K562 (cell line): ENCODE data around the gene ATL2. TPM values are rescaled to one million over a fixed set of nuclear protein-coding genes. Genes with fewer than 3 reads are reported as not detected.

ENCODE experiments used
- ATAC-seq: fragments of 200-7000 bp; cut with Tn5 transposase; 3 replicates; pipeline ENCODE4 v1.9.1; 2020; ENCODE audit warnings: moderate library complexity
- BruUV-seq: library from RNA; stranded (reverse); fragments of 400-500 nt; replicated peaks from 2 replicates; lab custom pipeline; 2021; lab: Mats Ljungman, UMichigan
- CTCF ChIA-PET: fragments of 300-600 bp; formaldehyde crosslinking; extraction: SDS; loops from one replicate; lab custom pipeline; 2021; ENCODE audit warnings: low intra/inter-chr PET ratio; lab: Yijun Ruan, JAX
- POLR2A ChIA-PET: fragments of 300-600, 350-650 bp; sonication (Branson Sonifier 250); formaldehyde crosslinking; extraction: SDS; loops from one replicate; lab custom pipeline; 2021; ENCODE audit warnings: antibody characterized with exemption, inconsistent platforms; lab: Yijun Ruan, JAX
- DNase-seq, 4 experiments: peaks; one replicate each; pipeline versions ENCODE4 v3.0.0 to v3.0.0-alpha.2; 2011 to 2018; ENCODE audit warnings: low spot score in 3 of 4, mixed read lengths in 3 of 4; ENCODE audit errors: extremely low read depth in 1 of 4
- FAIRE-seq: peaks from 2 replicates; lab custom pipeline; 2011; peaks lifted over from hg19 to GRCh38; lab: Jason Lieb, UNC
- H2AFZ ChIP-seq: 2 replicates; pipeline ENCODE4 v1.6.0; 2011; ENCODE audit warnings: low read depth, low read length, control low read depth, inconsistent platforms
- H3K27ac ChIP-seq: fragments of 200-600 bp; 3 replicates; pipeline ENCODE4 v1.8.0; 2011; ENCODE audit warnings: low read depth, mild to moderate bottlenecking, control low read depth, inconsistent platforms, low read length, moderate library complexity, mixed read lengths; ENCODE audit errors: extremely low read depth
- H3K27me3 ChIP-seq, 2 experiments: fragments of 300-600 bp in 1 of 2; 2 replicates in 1 of 2; 3 replicates in 1 of 2; pipeline versions ENCODE4 v1.6.0 to v1.8.0; 2011; ENCODE audit warnings: inconsistent platforms in 2 of 2, low read length in 2 of 2, mild to moderate bottlenecking in 1 of 2, mixed read lengths in 1 of 2, moderate library complexity in 1 of 2; ENCODE audit not compliant: control insufficient read depth in 2 of 2, insufficient read depth in 2 of 2
- H3K36me3 ChIP-seq: fragments of 300-600 bp; 3 replicates; pipeline ENCODE4 v1.8.0; 2011; ENCODE audit warnings: mild to moderate bottlenecking, low read length, inconsistent platforms; ENCODE audit not compliant: control insufficient read depth, insufficient read depth
- H3K4me1 ChIP-seq, 2 experiments: fragments of 200-600 bp in 1 of 2; replicated peaks in 1 of 2; 2 replicates in 1 of 2; 3 replicates in 1 of 2; pipeline versions ENCODE4 v1.5.1 to v1.8.0; 2011; ENCODE audit warnings: inconsistent platforms in 2 of 2, low read length in 2 of 2, mild to moderate bottlenecking in 1 of 2, mixed read lengths in 1 of 2, moderate library complexity in 1 of 2; ENCODE audit not compliant: control insufficient read depth in 2 of 2, insufficient read depth in 2 of 2
- H3K4me2 ChIP-seq: 2 replicates; pipeline ENCODE4 v1.6.1; 2011; ENCODE audit warnings: low read length, control low read depth, inconsistent platforms, mixed read lengths; ENCODE audit not compliant: insufficient read depth
- H3K4me3 ChIP-seq: fragments of 200-600 bp; sonication (generic), shearing (Covaris generic); 2 replicates; pipeline ENCODE4 v1.5.1; 2016; ENCODE audit warnings: control low read depth, inconsistent platforms
- H3K79me2 ChIP-seq: fragments of 200-600 bp; 3 replicates; pipeline ENCODE4 v1.8.0; 2011; ENCODE audit warnings: low read length, inconsistent platforms; ENCODE audit not compliant: control insufficient read depth, insufficient read depth
- H3K9ac ChIP-seq, 2 experiments: 2 replicates each; pipeline versions ENCODE4 v1.6.0 to v1.6.1; 2011; ENCODE audit warnings: low read depth in 2 of 2, low read length in 2 of 2, control low read depth in 1 of 2, inconsistent platforms in 1 of 2, mild to moderate bottlenecking in 1 of 2, mixed read lengths in 1 of 2; ENCODE audit not compliant: insufficient read depth in 1 of 2
- H3K9me1 ChIP-seq: one replicate; pipeline ENCODE4 v1.6.0; 2011; ENCODE audit warnings: inconsistent platforms, mild to moderate bottlenecking, low read length, moderate library complexity; ENCODE audit not compliant: control insufficient read depth, insufficient read depth
- H3K9me3 ChIP-seq: replicated peaks from 2 replicates; pipeline ENCODE4 v1.5.1; 2011; ENCODE audit warnings: low read depth, low read length, inconsistent platforms; ENCODE audit not compliant: control insufficient read depth, insufficient read depth
- H4K20me1 ChIP-seq: replicated peaks from 2 replicates; pipeline ENCODE4 v1.6.1; 2011; ENCODE audit warnings: low read length, inconsistent platforms, mixed read lengths; ENCODE audit not compliant: control insufficient read depth, insufficient read depth
- CREB1 ChIP-seq, 2 experiments: sonication (generic) in 1 of 2; formaldehyde crosslinking in 1 of 2; IDR thresholded peaks; 2 replicates each; pipeline versions ENCODE4 v1.6.1 to v1.8.0; 2012 to 2022; ENCODE audit warnings: inconsistent platforms in 1 of 2, mild to moderate bottlenecking in 1 of 2, missing genetic modification reagents in 1 of 2, moderate library complexity in 1 of 2
- DPF2 ChIP-seq: fragments of 450-650 bp; IDR thresholded peaks from 2 replicates; pipeline ENCODE4 v1.6.1; 2016
- HMGN3 ChIP-seq: IDR thresholded peaks from 2 replicates; pipeline ENCODE4 v1.6.1; 2011; ENCODE audit warnings: borderline replicate concordance, low read depth, mild to moderate bottlenecking, mixed read lengths, low read length; ENCODE audit not compliant: insufficient read length; ENCODE audit errors: extremely low read depth
- PBX2 ChIP-seq, 2 experiments: IDR thresholded peaks in 1 of 2; conservative IDR thresholded peaks in 1 of 2; 2 replicates each; pipeline ENCODE4 v1.6.1; 2016; ENCODE audit warnings: low read depth in 2 of 2, mild to moderate bottlenecking in 1 of 2, missing compliant biosample characterization in 1 of 2, missing genetic modification characterization in 1 of 2, moderate library complexity in 1 of 2
- PRPF4 ChIP-seq: fragments of 200-400 bp; formaldehyde crosslinking; IDR thresholded peaks from one replicate; pipeline ENCODE4 v1.6.1; 2017; ENCODE audit warnings: low read length, low read depth, mild to moderate bottlenecking; ENCODE audit not compliant: insufficient read depth, poor library complexity, severe bottlenecking
- TEAD4 ChIP-seq, 2 experiments: sonication (generic) in 1 of 2; formaldehyde crosslinking in 1 of 2; IDR thresholded peaks; 2 replicates each; pipeline versions ENCODE4 v1.6.1 to v1.8.0; 2012 to 2022; ENCODE audit warnings: borderline replicate concordance in 1 of 2, inconsistent platforms in 1 of 2, low read length in 1 of 2, mild to moderate bottlenecking in 1 of 2, missing genetic modification reagents in 1 of 2
- ZNF140 ChIP-seq: fragments of 250-450 bp; sonication (Bioruptor Pico); IDR thresholded peaks from 2 replicates; pipeline ENCODE4 v1.8.0; 2021; ENCODE audit warnings: moderate library complexity, mild to moderate bottlenecking, inconsistent platforms
- ZNF354B ChIP-seq: fragments of 250-450 bp; sonication (Bioruptor Pico); IDR thresholded peaks from 2 replicates; pipeline ENCODE4 v1.4.0; 2020
- WGBS: fragments of 100-300 bp; shearing (Covaris generic); methylation state at CpG from one replicate; pipeline ENCODE4 v1.1.6; 2016; ENCODE audit warnings: low coverage, mixed read lengths; ENCODE audit not compliant: insufficient coverage; ENCODE audit errors: missing lambda C conversion rate; 5-methylcytosine and 5-hydroxymethylcytosine counted together
- in situ Hi-C: fragments of 300-500 bp; cut with MboI; formaldehyde crosslinking; loops from 4 replicates; pipeline ENCODE4 v1.15.0; 2018; ENCODE audit warnings: inconsistent platforms, mixed read lengths
- intact Hi-C: fragments of 100-400 bp; cut with micrococcal nuclease; formaldehyde crosslinking; loops from 2 replicates; pipeline ENCODE4 v1.14.2; 2022
- polyA plus RNA-seq, 8 experiments: library from polyadenylated mRNA; depleted of rRNA in 4 of 8; stranded (reverse) in 5 of 8; unstranded in 3 of 8; fragments of >200 nt; fragmentation: Nextera tagmentation in 2 of 8; fragmentation: Illumina TruSeq in 1 of 8; extraction: Ambion mirVana in 2 of 8; extraction: Trizol in 1 of 8; gene quantifications; 2 replicates each; pipeline versions ENCODE4 v1.2.1 to v1.2.3, GENCODE V29; 2011 to 2014; ENCODE audit warnings: inconsistent platforms in 1 of 8, missing spikeins in 1 of 8
- total RNA-seq, 7 experiments: library from RNA; depleted of rRNA in 6 of 7; stranded (reverse); fragments of >200 nt in 6 of 7; fragmentation: Illumina TruSeq in 2 of 7; extraction: Trizol in 2 of 7; gene quantifications; 2 replicates each; pipeline versions ENCODE4 v1.2.1 to v1.2.3, GENCODE V29; 2011 to 2021; ENCODE audit warnings: low replicate concordance in 1 of 7

The ATL2 gene
- total and polyA plus RNA-seq, 9 of the 15 experiments (the other 6 are each of a cell fraction or from before 2014, with no cell fraction given), result 12.0 to 80.8 (median 70.2) TPM

GRCh38 chr2:38376346-38377049 is 575 bp downstream of the ATL2 start (continued):
- no peak; the same call in none of the 2 replicates for TF ChIP-seq CREB1 (IDR thresholded peaks at IDR 0.05)
- no peak; the same call in 1 of the 2 replicates for TF ChIP-seq CREB1 (CRISPR knock-in tag; IDR thresholded peaks at IDR 0.05)
- TF ChIP-seq TEAD4 (IDR thresholded peaks at IDR 0.05; ENCODE audit: low read length), result no peak
- TF ChIP-seq TEAD4 (CRISPR knock-in tag; IDR thresholded peaks at IDR 0.05; ENCODE audit: borderline replicate concordance), result no peak
- peak; percentile 9 for TF ChIP-seq HMGN3
- TF ChIP-seq ZNF140 (CRISPR knock-in tag), result no peak
- TF ChIP-seq ZNF354B (CRISPR knock-in tag), result no peak
- no peak for TF ChIP-seq PRPF4

GRCh38 chr2:38375696-38376345 is 1.3 kb downstream of the ATL2 start:
- Histone ChIP-seq H3K9me3 (no peaks in the 10 kb centered on the region), H3K36me3 (peaks cover 33% of the 10 kb centered on the region), H2AFZ (peak overlapping the region; percentile 72), H3K9ac (peak overlapping the region; percentile 96 to 100), H4K20me1 (peaks cover 28% of the 10 kb centered on the region), H3K4me1 (peaks cover 11 to 40% of the 10 kb centered on the region in 2 experiments), H3K4me2 (peak overlapping the region; percentile 96), H3K9me1 (no peaks in the 10 kb centered on the region), H3K27me3 (no peaks in the 10 kb centered on the region), H3K27ac (peak overlapping the region; percentile 96), H3K4me3 (peak overlapping the region; percentile 91), H3K79me2 (peaks cover 62% of the 10 kb centered on the region)
- POLR2A ChIA-PET, result interaction anchor here (0.6 to 5.3 kb wide), 21 partner anchors 9 to 1411 kb away, joined by 3 to 111 read pairs (median 4); partner anchors contain the start of gene SRSF7
- WGBS, result 7% methylated on average over 19 of the region's 19 CpGs
- in situ Hi-C loops (no loop called here), intact Hi-C loops (loop anchor here (1.0 to 5.0 kb wide), 2 partner anchors 61 to 71 kb away; no protein-coding TSS in a partner anchor)
- CTCF ChIA-PET, result interaction anchor here (0.6 kb wide), 1 partner anchor 60 kb away, joined by 3 read pairs; no protein-coding TSS in a partner anchor
- no peak for FAIRE-seq
- ATAC-seq, result no peak
- BruUV-seq, result no TSS peak
- DNase-seq, result no peak
- TF ChIP-seq PBX2 (CRISPR knock-in tag; IDR thresholded peaks at IDR 0.05; ENCODE audit: low read depth) (no peak), PBX2 (tag; conservative IDR thresholded peaks at IDR 0.05; ENCODE audit: low read depth) (peak; percentile 47), DPF2 (0 out of 2 replicates have a peak, but pooled peaks have one; percentile 12)
